NCI-H2196 treated with DMSO at 0.1 percent for 48 hours (cell line): ENCODE data around the gene AGBL4.
"Not testable (repeated sequence)": the region's sequence is repeated elsewhere in the genome, so short reads cannot be mapped to it uniquely, and the experiment has no call there.

ENCODE experiments used
- DNase-seq: peaks from one replicate; lab custom pipeline; 2025; ENCODE audit not compliant: unreplicated experiment; lab: John Stamatoyannopoulos, UW

Gene AGBL4

DNA sequence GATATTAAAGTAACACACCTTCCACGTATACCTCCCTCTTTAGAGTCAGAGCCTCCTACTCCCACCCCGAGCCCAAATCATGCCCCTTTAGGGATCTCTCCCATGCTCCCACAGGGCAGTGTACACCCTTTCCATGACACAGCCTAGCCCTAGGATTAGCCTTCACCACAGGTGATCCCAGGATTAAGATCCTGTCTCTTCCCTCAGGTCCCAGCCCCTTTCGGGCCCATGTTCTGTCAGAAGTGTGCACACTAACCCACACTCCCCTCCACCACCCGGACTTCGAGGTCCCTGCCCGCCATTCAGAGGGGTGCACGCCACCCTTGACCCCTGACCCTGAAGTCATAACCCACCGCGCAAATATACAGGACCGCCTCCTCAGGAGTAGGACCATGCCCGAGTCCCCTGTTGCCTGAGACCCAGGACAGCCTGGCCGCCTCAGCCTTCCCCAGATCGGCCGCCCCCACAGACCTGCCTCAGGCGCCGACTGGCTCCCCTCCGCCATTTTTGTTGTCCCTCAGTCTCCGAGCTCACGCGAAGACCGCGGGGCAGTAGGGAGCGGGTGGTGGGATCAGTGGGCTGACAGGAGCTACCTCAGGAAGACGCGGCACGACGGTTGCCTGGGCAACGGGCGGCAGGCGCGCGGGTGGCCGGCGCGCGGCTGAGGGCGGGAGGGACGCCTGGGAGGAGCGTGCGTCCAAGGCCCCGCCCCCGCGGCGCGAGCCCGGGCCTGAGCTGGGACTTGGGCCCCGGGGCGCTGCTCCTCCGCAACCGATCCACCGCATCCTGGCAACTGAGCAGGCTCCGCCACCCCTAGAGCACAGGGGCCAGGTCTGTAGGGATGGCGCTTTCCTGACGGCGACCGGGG lies at the start of gene AGBL4:
TSS of gene AGBL4 (minus strand) at position 663 of the 868 bp plus-strand sequence.
- peak; percentile 35 for DNase-seq

DNA sequence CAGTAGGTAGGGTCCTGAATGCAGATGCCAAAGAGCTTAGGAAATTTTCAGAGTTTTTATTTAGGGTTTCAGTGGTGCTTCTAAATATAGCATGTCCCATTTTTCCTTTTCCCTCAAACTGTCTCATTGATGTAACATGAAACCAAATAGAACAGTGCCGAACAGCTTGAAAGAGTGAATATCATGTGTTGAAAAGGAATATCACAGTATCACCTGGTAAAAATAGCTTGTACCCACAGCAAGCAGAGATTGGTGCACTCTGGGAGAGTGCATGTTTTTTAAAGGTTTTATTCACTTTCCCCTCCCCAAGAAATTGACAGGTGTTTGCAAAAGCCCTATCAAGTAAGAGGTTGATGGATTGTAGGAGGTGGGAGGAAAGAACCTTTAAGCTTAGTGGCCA lies 43.1 kb upstream of the AGBL4 start:
- DNase-seq, result no peak

DNA sequence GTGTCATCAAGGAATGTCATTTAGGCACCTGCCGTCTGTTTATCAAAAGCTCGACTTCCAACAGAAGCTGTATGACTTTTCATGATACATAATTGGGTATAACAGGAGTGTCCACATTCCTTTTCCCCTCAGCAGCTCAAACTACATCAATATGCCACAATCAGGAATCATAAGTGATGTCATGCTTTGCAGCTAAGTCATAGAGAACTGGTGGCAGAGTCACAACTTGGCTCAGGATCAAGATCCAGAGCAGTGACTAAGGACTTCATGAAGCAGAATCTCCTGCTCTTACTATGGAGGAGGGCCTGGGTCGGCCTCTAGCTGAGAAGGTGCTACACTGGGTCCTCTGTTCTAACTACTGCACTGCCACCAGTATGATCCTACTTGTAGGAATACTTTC lies 36.5 kb upstream of the AGBL4 start:
- DNase-seq, result peak; percentile 4

DNA sequence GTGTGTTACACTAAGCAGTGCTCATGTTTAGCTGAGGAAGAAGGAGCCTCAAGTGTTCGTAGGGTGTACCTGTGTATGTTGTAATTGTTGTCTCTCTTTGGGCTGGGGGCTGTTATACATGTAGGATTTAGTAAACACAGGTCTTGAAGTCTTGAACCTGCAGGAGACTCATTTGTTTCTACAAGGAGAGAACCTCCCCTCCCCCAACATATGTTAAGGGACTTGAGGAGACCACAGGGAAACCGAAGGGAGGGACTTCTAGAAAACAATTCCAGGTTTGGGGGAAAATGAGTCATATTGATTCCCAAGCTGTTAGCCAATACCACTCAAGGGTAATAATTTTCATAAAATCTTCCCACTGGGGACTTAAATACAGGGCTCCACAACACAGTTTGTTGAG lies 25.0 kb upstream of the AGBL4 start:
- no peak for DNase-seq

DNA sequence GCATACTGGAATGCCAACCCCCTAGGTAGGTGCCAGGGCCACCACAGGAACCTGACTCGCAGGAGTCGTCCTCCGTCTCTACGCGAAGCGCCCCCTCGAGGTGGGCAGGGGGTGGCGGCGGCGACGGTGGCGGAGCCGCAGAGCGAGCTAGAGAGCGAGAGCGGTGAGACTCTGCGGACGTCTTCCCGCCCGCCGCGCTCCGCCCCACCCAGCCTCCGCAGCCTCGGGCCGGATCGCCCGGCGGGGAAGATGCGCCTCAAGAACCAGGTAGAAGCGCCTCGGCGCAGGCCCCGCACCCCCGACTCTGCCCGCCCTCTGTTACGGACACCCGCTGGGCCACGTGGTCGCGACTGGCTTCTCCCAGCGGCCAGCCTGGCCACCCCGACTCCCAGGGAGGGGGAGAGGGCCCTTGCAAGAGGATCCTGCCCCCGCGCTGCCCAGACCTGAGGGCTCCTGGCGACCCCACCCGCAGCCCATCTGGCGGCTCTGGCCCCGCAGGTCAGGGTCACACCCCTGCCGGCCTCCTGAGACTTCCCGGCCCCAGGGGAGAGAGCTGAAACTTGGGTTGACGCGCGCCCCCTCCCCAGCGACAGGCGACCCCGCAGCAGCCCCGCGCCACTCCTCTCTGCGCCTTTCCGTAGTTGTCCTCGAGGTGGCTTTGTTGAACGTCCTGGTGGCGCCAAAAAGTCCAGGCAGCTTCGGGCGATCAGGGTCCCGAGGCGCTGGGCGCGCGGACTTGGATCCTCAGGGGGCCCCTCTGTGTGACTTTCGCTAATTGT lies 24.4 kb upstream of the AGBL4 start:
- no peak for DNase-seq

DNA sequence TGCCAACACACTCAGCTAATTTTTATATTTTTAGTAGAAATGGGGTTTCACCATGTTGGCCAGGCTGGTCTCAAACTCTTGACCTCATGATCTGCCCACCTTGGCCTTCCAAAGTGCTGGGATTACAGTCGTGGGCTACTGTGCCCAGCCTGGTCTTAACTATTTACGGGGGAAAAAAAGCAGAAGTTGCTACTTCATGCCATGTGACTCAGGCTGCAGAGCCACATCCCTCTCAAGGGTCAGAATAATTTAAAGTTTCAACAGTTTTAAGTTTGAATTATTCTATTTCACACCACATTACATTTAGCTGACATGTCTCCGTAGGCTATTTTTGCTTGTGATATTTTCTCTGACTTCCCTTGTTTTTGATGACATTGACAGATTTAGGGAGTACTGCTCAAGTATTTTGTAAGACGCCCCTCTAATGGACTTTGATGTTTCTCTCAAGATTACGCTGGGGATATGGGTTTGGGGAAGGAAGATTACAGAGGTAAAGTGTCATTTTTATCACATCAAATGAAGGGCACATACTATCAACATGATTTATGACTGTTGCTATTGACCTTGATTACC lies 14.6 kb upstream of the AGBL4 start:
- no peak for DNase-seq

DNA sequence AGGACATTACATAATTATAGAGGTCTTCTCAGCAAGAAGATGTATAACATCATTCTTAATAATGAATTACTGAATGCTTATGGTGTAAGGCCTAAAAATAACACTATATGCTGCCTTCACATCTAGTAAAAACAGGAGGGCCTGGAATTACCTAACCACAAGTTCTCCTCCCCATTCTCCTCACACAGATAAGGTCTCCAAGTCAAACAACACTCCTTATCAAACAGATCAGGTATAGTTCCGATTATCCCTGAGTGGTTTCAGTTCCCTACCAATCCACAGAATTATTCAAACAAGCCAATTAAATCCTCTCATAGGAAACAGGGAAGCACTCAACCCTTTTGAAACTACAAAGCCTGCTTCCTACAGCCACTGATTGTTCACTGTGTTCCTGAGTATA lies 4.0 kb upstream of the AGBL4 start:
- DNase-seq, result peak; percentile 19

DNA sequence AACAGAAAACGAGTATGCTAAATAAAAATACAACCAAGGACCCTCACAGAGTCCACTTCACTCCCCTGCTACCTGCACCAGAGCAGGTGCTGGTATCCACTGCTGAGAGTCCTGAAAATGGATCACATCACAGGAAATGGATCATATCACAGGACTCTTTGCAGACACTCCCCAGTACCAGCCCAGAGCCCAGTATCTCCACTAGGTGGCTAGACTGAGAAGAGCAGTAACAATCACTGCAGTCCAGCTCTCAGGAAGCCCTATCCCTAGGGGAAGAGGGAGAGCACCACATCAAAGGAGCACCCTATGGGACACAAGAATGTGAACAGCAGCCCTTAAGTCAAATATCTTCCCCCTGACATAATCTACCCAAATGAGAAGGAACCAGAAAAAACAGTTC lies 28.0 kb downstream of the AGBL4 start:
- no peak for DNase-seq

DNA sequence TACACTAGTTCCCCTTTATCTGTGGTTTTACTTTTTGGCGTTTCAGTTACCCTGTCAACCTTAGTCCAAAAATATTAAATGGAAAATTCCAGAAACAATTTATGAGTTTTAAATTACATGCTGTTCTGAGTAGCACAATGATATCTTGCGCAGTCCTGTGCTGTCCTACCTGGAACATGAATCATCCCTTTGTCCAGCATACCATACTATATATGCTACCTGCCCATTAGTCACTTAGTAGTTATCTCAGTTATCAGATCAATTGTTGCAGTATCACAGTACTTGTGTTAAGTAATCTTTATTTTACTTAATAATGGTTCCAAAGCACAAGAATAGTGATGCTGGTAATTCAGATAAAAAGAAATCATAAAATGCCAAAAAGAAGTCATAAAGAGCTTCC lies 52.7 kb downstream of the AGBL4 start:
- no peak for DNase-seq

DNA sequence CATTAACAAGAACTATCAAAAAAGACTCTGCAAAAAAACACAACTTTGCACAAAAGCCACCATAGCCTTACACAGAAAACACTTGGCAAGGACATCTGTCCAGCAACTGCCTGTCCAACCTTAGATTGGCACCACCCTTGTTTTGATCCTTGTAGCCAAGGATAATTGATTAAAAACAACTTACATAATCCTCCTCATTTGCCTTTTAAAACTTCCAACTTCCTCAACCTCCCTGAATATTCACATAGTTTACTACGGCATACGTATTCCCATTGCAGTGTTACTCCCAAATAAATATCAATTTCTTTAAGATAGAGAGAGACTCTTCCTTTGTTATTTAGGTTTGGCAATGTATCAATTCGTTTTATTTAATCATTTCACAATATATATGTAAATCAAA lies 72.4 kb downstream of the AGBL4 start:
- DNase-seq, result no peak

DNA sequence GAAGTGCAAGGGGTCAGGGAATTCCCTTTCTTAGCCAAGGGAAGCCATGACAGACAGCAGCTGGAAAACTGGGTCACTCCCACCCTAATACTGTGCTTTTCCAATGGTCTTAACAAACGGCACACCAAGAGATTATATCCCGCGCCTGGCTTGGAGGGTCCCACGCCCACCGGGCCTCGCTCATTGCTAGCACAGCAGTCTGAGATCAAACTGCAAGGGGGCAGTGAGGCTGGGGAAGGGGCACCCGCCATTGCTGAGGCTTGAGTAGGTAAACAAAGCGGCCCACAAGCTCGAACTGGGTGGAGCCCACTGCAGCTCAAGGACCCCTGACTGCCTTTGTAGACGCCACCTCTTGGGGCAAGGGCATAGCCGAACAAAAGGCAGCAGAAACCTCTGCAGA lies 108.5 kb downstream of the AGBL4 start:
- DNase-seq, result not testable (repeated sequence)

DNA sequence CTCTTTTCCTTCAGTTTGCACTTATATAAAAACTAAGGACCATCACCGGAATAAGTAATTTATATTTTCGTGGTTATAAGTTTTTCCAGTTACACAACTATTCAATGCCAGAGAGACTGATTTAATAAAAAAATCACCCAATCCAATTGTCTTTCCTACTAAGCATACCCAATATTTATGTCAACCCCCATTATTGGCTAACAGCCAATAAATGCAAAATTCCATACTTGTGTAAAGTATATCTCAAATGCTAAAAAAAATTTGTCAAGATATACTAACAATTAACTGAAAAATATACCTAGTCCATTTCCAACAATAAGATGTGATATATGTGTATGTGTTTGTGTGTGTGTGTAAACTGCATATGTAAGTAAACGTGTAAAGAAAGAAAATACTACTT lies 117.4 kb downstream of the AGBL4 start:
- DNase-seq, result no peak

DNA sequence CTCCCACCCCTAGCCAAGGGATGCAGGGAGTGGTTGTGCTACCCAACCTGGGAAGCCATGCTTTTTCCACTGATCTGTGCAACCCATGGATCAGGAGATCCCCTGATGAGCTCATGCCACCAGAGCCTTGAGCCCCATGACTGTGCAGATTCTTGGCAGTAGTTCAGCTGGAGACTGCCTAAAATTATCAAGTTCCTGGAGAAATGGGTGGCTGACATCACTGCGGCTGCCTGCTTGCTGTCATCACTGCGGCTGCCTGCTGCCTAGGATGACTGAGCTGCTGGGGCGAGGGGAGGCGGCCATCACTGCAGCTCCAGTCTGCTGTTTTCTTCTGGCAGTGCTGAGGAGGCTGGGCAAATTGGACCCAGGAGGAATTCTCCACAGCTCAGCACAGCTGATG lies 159.2 kb downstream of the AGBL4 start:
- DNase-seq, result peak; percentile 9

DNA sequence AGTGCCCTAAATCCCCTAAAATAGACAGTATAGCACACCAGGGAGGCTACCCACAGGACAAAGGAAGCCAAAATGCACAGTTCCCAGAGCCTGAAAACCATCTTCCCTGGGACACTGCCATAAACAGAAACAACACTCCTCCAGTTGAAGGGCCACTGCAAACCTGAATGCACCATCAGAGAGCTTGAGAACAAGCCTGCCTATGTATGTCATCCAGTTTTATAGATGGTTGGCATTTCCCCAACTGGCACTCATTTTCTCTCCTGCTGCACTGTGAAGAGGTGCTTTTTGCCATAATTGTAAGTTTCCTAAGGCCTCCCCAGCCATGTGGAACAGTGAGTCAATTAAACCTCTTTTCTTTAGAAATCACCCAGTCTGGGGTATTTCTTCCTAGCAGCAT lies 169.0 kb downstream of the AGBL4 start:
- DNase-seq, result peak; percentile 7

DNA sequence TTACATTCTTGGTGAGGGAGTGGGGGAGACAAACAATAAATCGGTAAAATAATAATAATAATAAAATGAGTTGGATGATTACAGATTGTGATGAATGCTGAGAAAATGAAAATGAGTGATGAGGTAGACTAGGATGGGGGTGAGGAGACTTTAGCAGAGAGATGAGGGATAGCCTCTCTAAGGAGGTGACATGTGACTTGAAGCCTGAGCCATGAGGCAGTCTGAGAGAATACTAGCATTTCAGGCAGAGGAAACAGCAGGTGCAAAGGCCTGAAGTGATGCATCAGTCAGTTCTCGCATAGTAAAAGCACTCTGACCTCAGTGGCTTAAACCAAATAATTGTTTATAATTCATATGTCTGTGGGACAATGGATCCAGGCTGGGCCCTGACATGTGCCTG lies 181.2 kb downstream of the AGBL4 start:
- no peak for DNase-seq

DNA sequence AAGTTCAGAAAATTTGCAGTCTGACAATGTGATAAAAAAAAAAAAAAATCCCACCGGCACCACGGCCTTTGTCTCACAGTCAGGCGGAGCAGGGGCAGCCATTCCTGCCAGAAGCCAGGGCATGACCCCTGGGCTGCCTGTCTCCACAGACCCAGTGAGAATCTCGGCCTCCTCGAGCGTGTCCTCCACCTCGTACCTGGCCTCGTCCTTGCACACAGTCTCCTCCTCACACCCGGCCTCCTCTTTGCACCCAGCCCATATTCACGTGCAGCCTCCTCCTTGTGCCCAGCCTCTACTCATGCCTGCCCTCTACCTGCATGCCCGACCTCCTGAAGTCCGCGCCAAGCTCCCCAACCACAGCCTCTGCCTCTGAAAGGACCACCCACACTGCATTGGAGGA lies 182.0 kb downstream of the AGBL4 start:
- DNase-seq, result no peak

DNA sequence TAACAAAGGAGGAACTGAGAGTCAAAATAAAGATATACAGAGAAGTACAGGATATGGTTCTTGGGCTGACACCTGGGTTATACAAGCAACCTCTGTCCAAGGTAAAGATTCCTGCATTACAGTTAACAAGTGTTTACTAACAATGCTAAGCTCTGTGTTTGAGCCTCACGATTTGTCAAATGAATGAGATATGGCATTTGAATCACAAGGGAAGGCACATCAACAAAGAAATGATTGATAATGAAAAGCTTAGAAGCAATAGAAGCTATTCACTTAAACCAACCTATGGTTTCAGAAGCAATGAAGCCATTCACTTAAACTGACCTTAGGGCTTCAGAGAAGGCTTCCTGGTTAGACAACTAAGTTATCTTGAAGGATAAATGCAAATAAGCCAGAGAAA lies 199.5 kb downstream of the AGBL4 start:
- no peak for DNase-seq

DNA sequence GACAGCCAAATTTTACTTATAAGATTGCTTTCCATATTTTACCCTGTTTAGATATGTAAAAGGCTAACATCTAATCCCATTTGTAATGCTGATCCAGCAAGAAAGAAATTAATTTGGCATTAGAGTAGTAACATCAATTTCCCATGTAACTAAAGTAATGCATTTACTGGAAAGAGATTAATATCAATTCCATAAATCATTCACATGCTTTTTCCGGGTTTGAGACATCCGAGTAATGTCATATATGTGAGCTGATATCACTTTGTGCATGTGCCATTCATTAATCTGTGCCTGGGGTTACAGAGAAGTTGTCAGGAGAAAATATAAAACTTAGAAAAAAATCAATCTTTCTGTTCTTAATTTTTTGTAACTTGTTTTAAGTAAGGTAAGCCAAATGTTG lies 206.1 kb downstream of the AGBL4 start:
- DNase-seq, result no peak

DNA sequence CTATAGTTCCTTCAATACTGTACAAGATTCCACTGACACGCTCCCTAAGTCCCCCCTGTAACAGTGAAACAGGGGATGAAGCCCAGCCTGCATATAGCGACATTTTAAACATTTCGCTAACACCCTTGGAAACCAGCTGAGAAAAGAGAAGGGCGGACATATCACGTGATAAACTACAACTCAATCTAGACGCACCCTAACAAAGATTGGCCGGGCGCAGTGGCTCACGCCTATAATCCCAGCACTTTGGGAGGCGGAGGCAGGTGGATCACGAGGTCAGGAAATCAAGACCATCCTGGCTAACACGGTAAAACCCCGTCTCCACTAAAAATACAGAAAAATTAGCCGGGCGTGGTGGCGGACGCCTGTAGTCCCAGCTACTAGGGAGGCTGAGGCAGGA lies 236.7 kb downstream of the AGBL4 start:
- not testable (repeated sequence) for DNase-seq

DNA sequence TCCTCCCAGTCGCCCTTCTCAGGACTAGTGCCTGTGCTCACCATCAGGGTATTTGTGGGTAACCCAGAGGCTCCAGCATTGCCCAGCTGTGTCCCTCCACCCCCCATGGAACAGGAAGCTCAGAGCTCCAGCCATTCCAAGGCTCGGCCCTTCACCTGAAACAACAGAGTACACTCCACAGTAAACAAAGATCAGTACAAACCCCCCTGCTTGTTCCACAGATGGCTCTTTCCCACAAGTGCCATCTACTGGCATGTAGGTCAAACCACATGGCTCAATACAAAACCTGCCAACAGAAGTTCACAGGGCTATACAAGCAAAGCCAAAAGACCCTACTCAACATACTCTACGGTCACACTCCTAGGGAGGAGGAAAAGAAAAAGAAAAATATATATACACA lies 258.7 kb downstream of the AGBL4 start:
- DNase-seq, result no peak

DNA sequence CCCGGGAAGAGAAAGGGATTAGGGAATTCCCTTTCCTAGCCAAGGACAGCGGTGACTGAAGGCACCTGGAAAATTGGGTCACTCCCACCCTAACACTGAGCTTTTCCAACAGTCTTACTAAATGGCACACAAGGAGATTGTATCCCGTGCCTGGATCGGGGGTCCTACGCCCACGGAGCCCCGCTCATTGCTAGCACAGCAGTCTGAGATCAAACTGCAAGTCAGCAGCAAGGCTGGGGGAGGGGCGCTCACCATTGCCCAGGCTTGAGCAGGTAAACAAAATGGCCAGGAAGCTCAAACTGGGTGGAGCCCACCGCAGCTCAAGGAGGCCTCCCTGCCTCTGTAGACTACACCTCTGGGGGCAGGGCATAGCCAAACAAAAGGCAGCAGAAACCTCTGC lies 285.6 kb downstream of the AGBL4 start:
- DNase-seq, result not testable (repeated sequence)

DNA sequence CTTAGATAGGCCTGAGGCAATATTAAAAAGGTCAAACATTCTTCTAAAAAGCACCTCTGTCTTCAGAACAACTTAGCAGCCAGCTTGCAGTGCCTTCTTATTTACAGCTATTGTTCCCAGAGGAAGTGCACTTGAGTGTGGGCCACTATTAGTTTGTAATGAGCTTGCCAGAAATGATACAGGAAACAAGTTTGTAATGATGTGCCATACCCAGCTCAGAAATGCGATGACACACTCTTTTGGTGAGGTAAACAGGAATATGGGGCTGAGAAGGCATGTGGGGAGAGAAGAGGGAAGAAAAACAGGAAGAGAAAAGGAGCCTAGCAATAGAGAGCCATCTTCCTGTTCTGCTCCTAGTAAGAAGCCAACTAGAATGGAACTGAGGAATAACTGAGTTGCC lies 295.4 kb downstream of the AGBL4 start:
- DNase-seq, result no peak
